WTC11 (cell line): ENCODE results near the gene TEX10.

ENCODE experiments used
- ATF2 ChIP-seq: sonication (generic); formaldehyde crosslinking; IDR thresholded peaks from 2 replicates; pipeline ENCODE4 v1.8.1; 2022; ENCODE audit warnings: low read depth, missing genetic modification reagents, borderline replicate concordance
- ATF6 ChIP-seq: sonication (generic); formaldehyde crosslinking; IDR thresholded peaks from 2 replicates; pipeline ENCODE4 v1.8.1; 2023; ENCODE audit warnings: mild to moderate bottlenecking, missing genetic modification reagents
- CREB1 ChIP-seq: sonication (generic); formaldehyde crosslinking; IDR thresholded peaks from 2 replicates; pipeline ENCODE4 v1.8.0; 2023; ENCODE audit warnings: mild to moderate bottlenecking, missing genetic modification reagents
- CTCF ChIP-seq: fragments of 200-600 bp; IDR thresholded peaks from 2 replicates; pipeline ENCODE4 v1.8.0; 2022; ENCODE audit warnings: antibody characterized with exemption
- FOXP4 ChIP-seq: sonication (generic); formaldehyde crosslinking; IDR thresholded peaks from 2 replicates; pipeline ENCODE4 v1.8.0; 2022; ENCODE audit warnings: mild to moderate bottlenecking, missing genetic modification reagents
- MAX ChIP-seq: sonication (generic); formaldehyde crosslinking; IDR thresholded peaks from 2 replicates; pipeline ENCODE4 v1.8.0; 2022; ENCODE audit warnings: mild to moderate bottlenecking, missing genetic modification reagents
- NFYB ChIP-seq: sonication (generic); formaldehyde crosslinking; conservative IDR thresholded peaks from 2 replicates; pipeline ENCODE4 v1.8.0; 2022; ENCODE audit warnings: low read depth, missing genetic modification reagents
- NR1H2 ChIP-seq: sonication (generic); formaldehyde crosslinking; IDR thresholded peaks from 2 replicates; pipeline ENCODE4 v1.9.0; 2021; ENCODE audit warnings: mild to moderate bottlenecking, moderate library complexity, missing genetic modification reagents
- PREB ChIP-seq: sonication (generic); formaldehyde crosslinking; IDR thresholded peaks from 2 replicates; pipeline ENCODE4 v1.8.1; 2022; ENCODE audit warnings: mild to moderate bottlenecking, missing genetic modification reagents, moderate library complexity, borderline replicate concordance
- SOX15 ChIP-seq: fragments of 250-450 bp; sonication (Bioruptor Pico); IDR thresholded peaks from 2 replicates; pipeline ENCODE4 v1.9.0; 2021; ENCODE audit warnings: mild to moderate bottlenecking
- USF1 ChIP-seq: sonication (generic); formaldehyde crosslinking; IDR thresholded peaks from 2 replicates; pipeline ENCODE4 v1.8.0; 2022; ENCODE audit warnings: mild to moderate bottlenecking, missing genetic modification reagents
- ZNF138 ChIP-seq: sonication (generic); formaldehyde crosslinking; conservative IDR thresholded peaks from 2 replicates; pipeline ENCODE4 v1.8.1; 2022; ENCODE audit warnings: mild to moderate bottlenecking, moderate library complexity, missing genetic modification reagents
- ZNF512 ChIP-seq: sonication (generic); formaldehyde crosslinking; IDR thresholded peaks from 2 replicates; pipeline ENCODE4 v1.8.1; 2022; ENCODE audit warnings: missing genetic modification reagents, borderline replicate concordance

- TF ChIP-seq CTCF (no peak), ATF2 (CRISPR knock-in tag) (no peak), CREB1 (CRISPR knock-in tag) (no peak), SOX15 (no peak), MAX (CRISPR knock-in tag) (no peak), USF1 (no peak), NR1H2 (CRISPR knock-in tag) (no peak), ZNF138 (no peak), PREB (CRISPR knock-in tag) (no peak), ZNF512 (CRISPR knock-in tag) (no peak), ATF6 (CRISPR knock-in tag) (no peak), NFYB (CRISPR knock-in tag) (no peak), FOXP4 (CRISPR knock-in tag) (no peak)
These were observed 62.0 kb downstream of the TEX10 start for GRCh38 chr9:100290714-100291113.
